GM19239 (cell line): ENCODE data around the gene PTPRD.

ENCODE experiments used
- DNase-seq: peaks from one replicate; pipeline ENCODE4 v3.0.0; 2011; ENCODE audit warnings: low spot score; ENCODE audit not compliant: insufficient read length
- FAIRE-seq: peaks from 2 replicates; lab custom pipeline; 2011; peaks lifted over from hg19 to GRCh38; lab: Jason Lieb, UNC

The PTPRD gene

DNA sequence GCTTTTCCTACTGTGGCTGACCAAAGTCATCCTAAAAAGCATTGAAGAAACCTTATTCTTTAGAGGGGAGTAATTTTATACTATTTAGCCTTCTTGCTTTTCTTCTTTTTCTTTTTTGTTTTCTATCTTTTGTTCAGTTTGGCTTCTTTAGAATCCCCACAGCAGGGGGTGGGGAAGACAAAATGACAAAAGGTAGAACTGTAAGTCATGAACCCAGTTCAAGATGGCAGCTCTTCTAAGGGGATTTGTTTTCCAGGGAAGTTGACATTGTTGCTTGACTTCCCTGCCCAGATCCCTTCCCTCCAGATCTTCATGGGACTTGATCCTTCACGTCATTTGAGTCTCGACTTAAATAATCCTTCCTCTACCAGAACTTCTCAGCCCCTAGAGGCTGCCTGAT, 2120.8 kb downstream of the PTPRD start:
- no peak for FAIRE-seq
- DNase-seq, result no peak

DNA sequence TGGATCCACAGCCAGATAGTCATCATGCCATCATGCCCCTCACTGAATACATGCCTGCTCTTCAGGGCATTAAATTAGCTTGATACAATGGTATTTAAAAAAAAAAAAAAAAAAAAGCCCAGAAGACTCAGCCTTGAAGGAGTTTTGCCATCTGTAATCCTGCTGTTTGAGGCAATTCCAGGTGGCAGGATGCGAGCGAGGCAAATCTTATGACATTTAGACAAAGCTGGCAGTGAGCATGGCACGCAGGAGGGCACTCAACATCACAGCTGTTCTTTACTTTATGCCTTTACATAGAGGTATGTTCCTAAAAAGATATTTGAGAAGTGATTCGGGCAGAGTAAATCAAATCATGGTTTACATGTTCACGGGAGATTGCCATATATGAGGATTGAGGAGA, 2121.2 kb downstream of the PTPRD start:
- FAIRE-seq, result no peak
- DNase-seq, result no peak

DNA sequence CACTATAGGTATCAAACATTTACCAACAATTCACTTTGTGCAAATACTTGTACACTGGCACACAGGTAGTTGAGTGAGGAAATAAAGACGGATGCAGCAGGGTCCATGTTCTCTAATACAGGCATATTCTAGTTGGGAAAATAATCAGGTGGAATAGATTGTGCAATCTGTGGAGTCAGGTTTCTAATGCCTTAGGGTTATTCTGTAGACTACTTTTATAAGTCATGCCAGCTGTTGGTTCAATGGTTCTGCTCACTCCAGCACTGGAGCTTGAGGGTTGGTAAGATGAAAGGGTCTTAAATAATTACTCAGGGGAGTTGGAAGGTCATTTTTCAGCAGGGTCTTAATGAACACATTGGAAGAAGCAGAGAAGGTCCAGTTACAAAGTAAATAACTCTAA, 2123.0 kb downstream of the PTPRD start:
- DNase-seq, result no peak

DNA sequence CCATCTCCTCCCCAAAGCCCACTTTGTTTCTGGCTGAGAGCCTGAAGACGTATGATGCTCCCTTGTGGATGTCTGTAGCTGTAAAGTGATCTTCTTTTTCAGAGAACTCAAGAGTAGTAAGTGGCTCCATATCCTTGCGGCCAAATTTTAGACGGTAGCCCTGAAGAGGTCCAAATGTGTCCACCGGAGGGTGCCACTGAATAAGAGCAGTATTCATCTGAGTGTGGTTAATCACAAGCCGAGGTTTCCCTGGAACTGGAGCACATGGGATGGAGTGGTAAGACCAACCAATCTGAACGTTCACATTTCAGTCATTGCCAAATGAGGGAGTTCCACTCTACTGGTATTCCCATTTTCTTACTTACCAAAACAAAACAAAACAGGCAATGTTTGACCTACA, 2126.7 kb downstream of the PTPRD start:
- DNase-seq (no peak), FAIRE-seq (no peak)

More for the DNA sequence above, 2123.0 kb downstream of the PTPRD start:
- FAIRE-seq, result no peak

DNA sequence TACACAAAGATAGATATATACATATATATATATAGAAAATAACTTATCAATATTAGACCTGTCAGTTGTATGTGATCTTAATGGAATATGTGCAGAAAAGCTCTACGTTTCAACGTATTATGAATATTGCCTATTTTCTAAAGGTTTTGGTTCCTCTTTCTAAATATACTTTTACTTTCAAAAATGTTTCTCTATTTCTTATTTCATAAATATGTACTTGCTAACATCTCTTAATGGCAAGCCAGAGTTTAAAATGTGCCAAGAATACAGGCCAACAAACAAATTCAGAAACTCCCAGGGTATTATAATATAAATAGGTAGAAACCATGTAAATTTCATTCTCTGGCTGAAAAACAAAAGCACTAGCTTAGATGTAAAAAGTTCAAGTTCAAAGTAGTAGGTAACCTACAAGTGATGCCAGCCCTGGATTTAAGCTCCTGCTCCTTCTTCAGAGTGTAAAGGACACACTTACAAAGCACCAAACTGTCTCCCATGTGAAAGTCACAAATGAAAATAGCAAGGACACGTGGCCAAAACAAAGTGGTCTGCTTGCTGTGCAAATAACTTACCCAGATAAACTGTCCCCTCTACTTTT, 2128.1 kb downstream of the PTPRD start:
- DNase-seq (no peak), FAIRE-seq (no peak)

DNA sequence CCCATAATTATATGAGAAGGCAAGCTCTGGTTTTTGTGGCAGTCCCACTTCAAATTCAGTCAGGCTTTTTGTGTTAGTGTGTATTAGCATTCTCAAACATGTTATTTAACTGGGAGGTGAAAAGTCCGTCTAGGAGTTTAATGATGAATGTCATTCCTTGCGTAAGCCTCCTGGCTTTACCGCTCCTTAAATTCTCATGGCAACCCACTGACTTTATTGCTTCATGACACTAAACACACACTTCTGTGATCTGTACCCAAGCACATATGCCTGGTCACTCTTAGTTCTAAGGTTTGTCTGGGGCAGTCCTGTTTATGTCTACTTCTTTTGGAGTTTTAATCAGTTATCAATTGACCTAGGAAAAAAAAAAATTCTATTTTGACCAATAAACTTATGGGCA, 2135.4 kb downstream of the PTPRD start:
- FAIRE-seq (no peak), DNase-seq (no peak)

DNA sequence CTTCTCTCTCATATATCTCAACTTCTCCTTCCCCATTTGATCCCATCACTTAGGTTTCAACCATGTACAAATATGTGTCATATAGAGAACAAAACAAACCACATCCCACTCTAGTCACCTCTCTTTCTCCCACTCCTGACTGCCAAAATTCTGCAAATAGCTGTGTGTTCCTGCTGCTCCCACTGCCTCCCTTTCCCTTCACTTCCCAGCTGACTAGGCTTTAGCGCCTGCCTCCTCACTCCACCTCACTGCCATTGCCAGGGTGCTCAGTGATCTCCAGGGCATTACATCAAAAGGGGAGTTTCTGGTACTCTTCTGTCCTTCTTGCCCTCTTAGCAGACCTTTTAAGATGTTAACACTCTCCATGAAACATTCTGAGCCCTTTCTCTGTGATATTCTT, 2137.9 kb downstream of the PTPRD start:
- no peak for FAIRE-seq

DNA sequence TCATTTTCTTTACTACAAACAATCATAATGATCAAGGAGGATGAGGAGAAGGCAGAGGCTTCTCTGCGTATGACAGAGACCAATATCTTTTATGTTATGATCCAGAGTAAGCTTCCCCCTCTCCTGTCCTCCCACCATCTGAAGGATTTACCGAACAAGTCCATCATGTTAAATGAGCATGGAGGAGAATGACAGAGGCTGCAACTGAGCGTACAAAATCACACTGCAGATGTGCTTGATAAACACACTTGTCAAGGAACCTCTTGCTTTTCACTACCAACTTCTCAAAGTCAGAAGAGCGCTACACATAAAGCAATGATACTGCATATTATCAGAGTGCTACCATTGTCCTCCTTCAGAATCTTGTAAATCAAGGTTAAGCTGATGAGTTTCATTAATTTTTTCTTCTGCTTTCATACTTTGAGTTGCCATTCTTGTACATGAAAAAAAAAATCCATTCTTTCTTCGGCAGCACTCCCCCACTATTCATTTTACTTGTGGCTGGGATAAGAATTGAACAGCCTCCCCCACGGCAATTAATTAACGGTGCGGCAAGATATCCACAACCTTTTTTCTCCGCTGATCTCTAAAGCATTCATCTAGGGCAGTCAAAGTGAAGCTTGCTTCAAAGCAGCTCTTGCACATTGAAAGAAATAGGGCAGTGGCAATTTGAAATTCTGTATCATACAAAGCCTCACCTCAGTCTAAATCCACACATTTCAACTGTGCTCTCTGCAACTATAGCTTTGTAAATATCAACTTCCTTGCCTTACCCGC, 2139.4 kb downstream of the PTPRD start:
- FAIRE-seq (no peak), DNase-seq (no peak)

More for the DNA sequence above, 2137.9 kb downstream of the PTPRD start:
- no peak for DNase-seq

DNA sequence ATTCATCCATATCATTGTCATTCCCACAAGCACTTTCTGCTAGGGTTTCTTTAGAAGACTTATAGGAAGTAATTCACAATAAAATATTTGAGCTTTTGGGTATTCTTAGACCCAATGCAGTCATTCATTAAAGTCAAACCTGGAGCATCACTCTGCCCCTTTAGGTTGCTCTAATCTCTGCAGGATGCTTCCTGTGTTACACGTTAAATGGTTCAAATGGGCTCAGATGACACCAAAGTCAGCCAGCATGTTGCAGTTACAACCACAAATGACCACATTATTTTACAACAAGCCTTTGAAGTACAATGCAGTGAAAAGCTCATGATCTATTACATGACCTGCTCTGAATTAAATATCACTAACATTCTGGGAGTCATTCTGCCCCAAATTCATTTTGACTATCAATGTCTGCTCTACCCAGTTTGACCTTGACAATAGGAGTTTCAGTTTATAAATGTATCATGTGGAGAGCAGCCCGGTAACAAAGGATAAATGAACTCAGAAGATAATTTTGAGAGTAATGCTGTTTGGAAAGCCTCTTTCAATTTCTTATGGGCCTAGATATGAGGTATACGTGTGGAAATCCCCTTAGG, 2144.7 kb downstream of the PTPRD start:
- DNase-seq (no peak), FAIRE-seq (no peak)

DNA sequence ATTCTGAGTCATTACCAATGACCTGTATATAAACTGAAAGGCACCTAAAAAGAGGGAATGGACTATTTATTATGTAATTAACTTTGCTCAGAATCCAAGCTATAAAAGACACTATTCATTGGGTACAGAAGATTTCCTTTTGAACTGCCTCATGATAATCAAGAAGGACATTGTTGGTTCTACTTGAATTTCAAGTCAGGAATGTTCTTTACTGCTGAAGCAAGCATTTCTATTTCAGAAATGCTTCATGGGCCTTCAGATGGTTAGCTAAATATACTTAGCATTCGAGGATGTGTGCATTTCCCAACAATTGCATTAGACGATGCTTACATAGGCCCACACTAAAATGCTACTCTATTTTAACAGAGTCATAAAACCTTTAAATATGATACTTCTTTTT, 2155.0 kb downstream of the PTPRD start:
- DNase-seq (no peak), FAIRE-seq (no peak)

DNA sequence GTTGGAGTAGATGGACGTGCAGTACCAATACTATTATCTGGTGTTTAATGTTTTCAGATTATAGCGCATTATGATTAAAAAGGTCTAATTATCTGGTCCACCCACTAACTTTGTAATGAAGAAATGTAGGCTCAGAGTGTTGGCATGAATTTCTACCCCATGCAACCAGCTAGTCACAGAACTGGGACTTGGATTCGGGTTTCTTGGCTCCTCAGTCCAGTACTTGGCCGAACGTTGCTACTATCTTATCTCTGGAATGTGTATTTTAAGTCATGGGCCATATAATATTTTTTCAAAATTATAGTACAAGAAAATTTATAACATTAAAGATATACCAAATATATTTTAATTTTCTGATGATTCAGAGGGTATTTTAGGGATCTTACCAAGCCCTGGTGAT, 2155.7 kb downstream of the PTPRD start:
- DNase-seq (no peak), FAIRE-seq (no peak)

DNA sequence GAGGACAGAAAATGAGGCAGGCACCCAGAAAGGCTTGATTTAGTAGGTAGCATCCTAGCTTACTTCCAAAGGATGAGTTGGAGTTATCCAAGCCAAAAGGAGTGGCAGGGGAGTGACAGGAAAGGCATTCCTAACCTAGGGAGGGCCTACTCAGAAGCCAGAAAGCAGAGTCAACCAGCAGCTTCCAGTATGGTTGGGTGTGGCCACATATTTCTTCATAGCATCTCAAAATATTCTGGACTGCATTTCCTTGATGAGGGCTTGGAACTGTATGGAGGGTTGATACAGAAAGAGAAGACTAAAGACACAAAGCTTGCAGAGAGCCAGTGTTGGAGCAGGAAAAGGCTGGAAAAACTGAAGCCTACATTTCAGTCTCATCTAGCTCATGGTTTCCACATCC, 2156.5 kb downstream of the PTPRD start:
- DNase-seq, result no peak
- no peak for FAIRE-seq

DNA sequence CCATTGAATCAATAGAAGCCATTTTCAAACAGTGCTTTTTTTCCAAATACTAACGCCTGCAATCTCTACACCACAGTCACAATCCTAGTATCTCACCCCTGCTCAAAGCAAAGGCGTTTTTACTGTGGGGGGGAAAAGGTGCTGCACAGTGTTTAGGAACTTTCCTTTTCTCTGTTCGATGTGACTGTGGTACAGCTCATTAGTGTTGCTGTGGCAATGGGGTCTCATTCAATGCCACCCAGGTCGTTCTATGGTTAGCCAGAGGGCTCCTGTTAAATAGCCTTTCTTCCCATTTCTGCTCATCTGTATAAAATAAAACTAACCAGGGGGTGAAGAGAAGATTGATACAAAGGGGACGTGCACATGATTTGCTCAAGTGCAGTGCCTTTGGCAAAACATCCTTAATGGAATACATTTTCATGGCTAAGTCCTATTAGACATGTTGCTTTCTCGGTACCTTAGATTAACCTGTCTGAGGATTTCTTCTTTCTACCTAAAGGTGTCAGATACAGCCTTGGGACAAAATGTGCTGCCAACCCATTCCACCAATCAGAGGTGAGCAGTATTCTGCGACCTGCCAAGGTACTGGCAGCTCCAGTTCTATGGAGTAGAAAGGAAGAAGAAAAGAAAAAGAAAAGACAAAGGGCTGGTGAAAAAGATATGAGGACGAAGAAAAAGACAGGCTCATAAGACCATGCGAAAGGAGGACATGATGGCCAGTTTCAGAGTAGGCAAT, 2161.8 kb downstream of the PTPRD start:
- no peak for FAIRE-seq
- DNase-seq, result no peak

DNA sequence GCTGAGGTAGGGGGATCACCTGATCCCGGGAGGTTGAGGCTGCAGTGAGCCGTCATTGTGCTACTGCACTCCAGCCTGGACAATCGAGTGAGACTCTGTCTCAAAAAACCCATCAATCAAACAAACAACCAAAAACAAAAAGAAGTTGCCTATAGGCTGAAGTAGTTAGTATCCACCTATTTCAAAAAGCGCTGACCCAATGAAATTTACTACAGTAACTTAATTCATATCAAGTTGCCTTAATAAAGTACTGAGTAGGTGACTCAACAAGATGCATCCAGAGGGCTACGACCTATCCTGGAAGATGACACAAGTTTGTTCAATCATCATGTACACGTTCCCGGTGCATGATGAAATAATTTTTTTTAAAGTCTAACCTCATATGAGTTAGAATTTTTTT, 2164.6 kb downstream of the PTPRD start:
- DNase-seq (no peak), FAIRE-seq (no peak)

DNA sequence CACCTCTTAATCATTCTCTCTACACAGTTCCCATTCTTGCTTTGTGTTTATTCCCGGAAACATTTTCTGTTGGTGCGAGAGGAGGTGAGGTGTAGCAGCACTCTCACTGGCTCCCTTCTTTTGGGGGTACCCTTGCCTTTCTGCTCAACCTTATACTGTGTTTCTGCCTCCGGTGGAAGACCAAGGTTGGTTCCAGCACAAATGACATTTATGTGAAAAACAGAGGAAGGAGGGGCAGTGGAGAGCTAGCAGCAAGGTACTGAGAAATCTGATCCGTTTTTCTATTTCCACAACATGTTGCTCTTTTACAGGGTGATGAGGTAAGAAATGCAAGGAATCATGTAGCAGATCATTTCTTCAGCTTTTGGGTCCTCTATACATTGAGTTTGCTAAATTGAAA, 2165.2 kb downstream of the PTPRD start:
- no peak for DNase-seq
- FAIRE-seq, result no peak

DNA sequence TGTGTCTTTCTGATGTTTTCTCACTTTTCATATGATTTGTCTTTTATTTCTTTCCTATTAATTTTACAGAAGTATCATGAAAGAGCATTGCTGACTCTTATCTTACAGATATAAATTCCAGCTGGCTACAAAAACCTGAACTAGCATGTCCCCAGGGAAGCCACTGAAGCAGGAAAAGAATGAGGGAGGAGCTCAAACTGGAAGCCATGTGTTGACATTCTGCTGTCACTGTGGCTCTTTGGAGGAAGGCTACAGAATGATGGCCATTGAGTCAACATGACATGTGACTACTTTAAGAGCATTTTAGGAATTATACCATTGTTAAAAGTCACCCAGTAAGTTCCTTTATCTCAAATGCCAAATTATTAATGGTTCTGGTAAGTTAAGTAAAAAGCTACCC, 2174.9 kb downstream of the PTPRD start:
- FAIRE-seq (no peak), DNase-seq (no peak)

DNA sequence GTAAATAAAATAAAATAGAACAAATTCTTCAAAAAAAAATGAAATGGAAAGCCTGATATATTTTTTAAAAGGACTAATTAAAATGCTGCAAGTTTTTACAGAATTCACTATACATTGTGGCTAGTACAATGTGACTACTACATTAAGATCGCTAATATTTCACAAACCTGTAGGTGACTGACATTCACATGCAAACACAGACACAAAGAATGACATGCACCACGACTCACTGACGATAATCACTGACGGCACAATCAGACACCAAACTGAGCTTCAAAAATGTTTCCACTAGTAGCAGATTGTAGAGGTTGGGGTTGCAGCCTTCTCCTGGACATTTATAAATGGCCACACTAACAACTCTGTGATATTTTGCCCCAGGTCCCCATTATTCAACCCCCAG, 2175.5 kb downstream of the PTPRD start:
- no peak for FAIRE-seq
- no peak for DNase-seq

DNA sequence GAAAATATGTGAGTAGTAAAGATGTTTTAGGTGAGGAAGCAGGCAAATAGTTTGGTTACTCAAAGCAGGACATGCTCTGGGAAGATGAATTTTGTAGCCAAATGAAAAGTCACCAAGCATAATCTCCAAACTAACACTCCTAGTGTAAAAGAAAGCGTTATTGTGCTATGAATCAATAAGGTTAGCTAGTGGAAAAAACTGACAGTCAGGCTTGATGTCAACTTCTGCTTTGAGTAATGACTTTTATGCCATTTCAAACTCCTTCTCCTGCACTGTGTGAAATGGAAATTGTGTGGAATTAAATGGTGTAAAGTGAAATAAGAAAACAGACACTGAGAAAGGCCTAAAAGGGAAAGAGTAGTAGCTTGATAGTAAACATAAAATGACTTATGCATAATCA, 2176.0 kb downstream of the PTPRD start:
- no peak for FAIRE-seq

DNA sequence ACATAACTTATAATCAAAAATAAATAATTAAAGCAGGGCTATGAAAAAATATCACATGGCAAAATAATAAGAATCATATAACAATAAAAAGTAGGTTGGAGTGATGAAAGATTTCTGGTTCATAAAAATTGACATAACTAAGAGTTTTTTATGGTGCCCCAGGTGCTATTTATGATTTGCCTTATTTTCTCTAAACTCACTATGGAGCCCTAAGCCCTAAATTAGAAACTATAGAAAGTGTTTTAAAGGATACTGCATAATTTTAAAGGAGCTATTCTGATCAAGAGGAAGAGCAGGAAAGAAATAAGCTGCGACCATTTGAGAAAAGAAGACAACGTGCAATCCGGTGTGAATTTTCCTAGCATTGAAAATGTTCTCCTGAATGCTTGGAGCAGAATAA, 2178.2 kb downstream of the PTPRD start:
- FAIRE-seq, result no peak
- no peak for DNase-seq

More for the DNA sequence above, 2176.0 kb downstream of the PTPRD start:
- no peak for DNase-seq

DNA sequence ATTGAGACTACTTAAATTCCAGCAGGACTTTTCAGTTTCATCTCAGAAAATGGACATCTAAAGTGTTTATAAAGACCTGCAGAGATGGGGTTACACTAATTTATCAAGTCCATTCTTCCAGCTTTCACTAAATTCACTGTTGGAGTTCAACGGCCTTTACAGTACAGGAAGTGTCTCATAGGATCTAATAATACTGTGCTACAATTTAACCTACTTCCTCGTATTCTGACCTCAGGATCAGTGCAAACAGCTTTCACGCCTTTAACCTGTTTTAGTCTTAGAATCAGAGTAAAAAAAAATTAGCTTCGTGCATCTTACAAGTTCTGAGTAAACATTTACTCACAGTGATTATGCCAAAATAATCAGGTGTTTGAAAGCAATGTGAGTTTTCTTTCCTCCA, 2180.6 kb downstream of the PTPRD start:
- DNase-seq (no peak), FAIRE-seq (no peak)

DNA sequence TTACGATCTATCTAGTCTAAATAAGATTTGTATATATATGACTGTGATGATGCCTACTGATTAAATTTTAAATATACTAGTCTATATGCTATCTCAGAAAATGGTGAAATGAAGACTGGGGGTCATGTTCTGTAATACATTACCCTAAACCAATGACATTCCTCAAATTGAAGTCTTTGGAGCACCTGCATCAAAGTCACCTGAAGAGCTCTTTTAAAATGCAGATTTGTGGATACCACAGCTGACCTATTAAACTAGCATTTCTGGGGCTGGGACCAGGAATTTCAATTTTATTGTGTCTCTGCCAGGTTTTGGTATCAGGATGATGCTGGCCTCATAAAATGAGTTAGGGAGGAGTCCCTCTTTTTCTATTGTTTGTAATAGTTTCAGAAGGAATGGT, 2181.3 kb downstream of the PTPRD start:
- no peak for DNase-seq
- no peak for FAIRE-seq
